H1 (cell line): ENCODE results near the gene CATSPERD. TPM values are rescaled to one million over a fixed set of nuclear protein-coding genes. Genes with fewer than 3 reads are reported as not detected.

Source experiments
- CTCF ChIA-PET: fragments of 300-600 bp; sonication (Branson Sonifier 250); formaldehyde crosslinking; loops from one replicate; lab custom pipeline; 2021; ENCODE audit not compliant: partially characterized antibody; lab: Charles Lee
- POLR2A ChIA-PET: fragments of 300-600 bp; sonication (Branson Sonifier 250); formaldehyde crosslinking; loops from one replicate; lab custom pipeline; 2021; ENCODE audit warnings: inconsistent platforms; ENCODE audit not compliant: partially characterized antibody; lab: Charles Lee
- DNase-seq, 2 experiments: peaks; one replicate each; pipeline versions ENCODE4 v3.0.0 to v3.0.0-alpha.2; 2010 to 2022; ENCODE audit warnings: low spot score in 2 of 2, low read depth in 1 of 2, mixed read lengths in 1 of 2
- FAIRE-seq: peaks from 2 replicates; lab custom pipeline; 2011; peaks lifted over from hg19 to GRCh38; lab: Jason Lieb, UNC
- H2AFZ ChIP-seq: 2 replicates; pipeline ENCODE4 v1.8.1; 2012; ENCODE audit warnings: low read length, inconsistent platforms
- H2AK5ac ChIP-seq: 2 replicates; pipeline ENCODE4 v1.6.1; 2013; ENCODE audit warnings: low read depth, low read length
- H2BK120ac ChIP-seq: replicated peaks from 2 replicates; pipeline ENCODE3; 2013; ENCODE audit warnings: low read depth, low read length, inconsistent platforms
- H2BK12ac ChIP-seq: 2 replicates; pipeline ENCODE4 v1.6.1; 2013; ENCODE audit warnings: low read depth, low read length
- H2BK15ac ChIP-seq: 2 replicates; pipeline ENCODE4 v1.6.1; 2013; ENCODE audit warnings: low read length
- H2BK20ac ChIP-seq: 2 replicates; pipeline ENCODE4 v1.6.1; 2013; ENCODE audit warnings: low read length
- H2BK5ac ChIP-seq: 2 replicates; pipeline ENCODE4 v1.6.1; 2013; ENCODE audit warnings: low read depth, low read length
- H3K14ac ChIP-seq: 2 replicates; pipeline ENCODE4 v1.6.1; 2013; ENCODE audit warnings: inconsistent platforms; ENCODE audit not compliant: insufficient read length
- H3K18ac ChIP-seq: 2 replicates; pipeline ENCODE4 v1.6.1; 2013; ENCODE audit warnings: low read length; ENCODE audit errors: extremely low read depth
- H3K23ac ChIP-seq: 2 replicates; pipeline ENCODE4 v1.6.1; 2013; ENCODE audit warnings: inconsistent platforms; ENCODE audit not compliant: insufficient read length
- H3K23me2 ChIP-seq: 2 replicates; pipeline ENCODE4 v1.6.1; 2013; ENCODE audit warnings: low read depth, low read length
- H3K27ac ChIP-seq: 2 replicates; pipeline ENCODE4 v1.6.1; 2011; ENCODE audit warnings: low read depth, low read length, inconsistent platforms
- H3K27me3 ChIP-seq, 4 experiments: replicated peaks in 1 of 4; 1 replicate in 1 of 4; 2 replicates in 3 of 4; pipeline versions ENCODE4 v1.6.1 to v1.8.1; 2011 to 2013; ENCODE audit warnings: low read length in 3 of 4, mild to moderate bottlenecking in 3 of 4, inconsistent platforms in 2 of 4, mixed read lengths in 2 of 4, moderate library complexity in 1 of 4; ENCODE audit not compliant: control insufficient read depth in 3 of 4, insufficient read depth in 3 of 4; ENCODE audit errors: extremely low read depth in 1 of 4
- H3K36me3 ChIP-seq, 4 experiments: 2 replicates each; pipeline versions ENCODE4 v1.6.1 to v1.8.1; 2011 to 2013; ENCODE audit warnings: mild to moderate bottlenecking in 4 of 4, low read length in 3 of 4, moderate library complexity in 2 of 4, control low read depth in 1 of 4, inconsistent platforms in 1 of 4; ENCODE audit not compliant: insufficient read depth in 4 of 4, control insufficient read depth in 2 of 4
- H3K4ac ChIP-seq: replicated peaks from 2 replicates; pipeline ENCODE3; 2013; ENCODE audit warnings: low read length, low read depth, mixed read lengths, inconsistent platforms; ENCODE audit not compliant: insufficient read length
- H3K4me1 ChIP-seq, 4 experiments: replicated peaks in 1 of 4; 1 replicate in 1 of 4; 2 replicates in 3 of 4; pipeline versions ENCODE4 v1.6.1 to v1.8.1; 2011 to 2013; ENCODE audit warnings: low read length in 3 of 4, inconsistent platforms in 2 of 4, mixed read lengths in 1 of 4; ENCODE audit not compliant: insufficient read depth in 4 of 4, control insufficient read depth in 3 of 4
- H3K4me2 ChIP-seq, 2 experiments: 2 replicates each; pipeline versions ENCODE4 v1.6.1 to v1.8.1; 2011 to 2013; ENCODE audit warnings: low read depth in 2 of 2, low read length in 2 of 2, control low read depth in 1 of 2, inconsistent platforms in 1 of 2, mild to moderate bottlenecking in 1 of 2; ENCODE audit not compliant: insufficient read depth in 1 of 2
- H3K4me3 ChIP-seq, 4 experiments: fragments of 200-600, 300-600 bp in 1 of 4; sonication (generic), shearing (Covaris generic), sonication (Bioruptor Twin) in 1 of 4; 2 replicates each; pipeline versions ENCODE4 v1.5.1 to v1.8.1; 2011 to 2016; ENCODE audit warnings: low read length in 4 of 4, low read depth in 3 of 4, control low read depth in 2 of 4, inconsistent platforms in 2 of 4, mild to moderate bottlenecking in 2 of 4, mixed read lengths in 1 of 4, moderate library complexity in 1 of 4; ENCODE audit not compliant: insufficient read depth in 2 of 4; ENCODE audit errors: extremely low read depth in 1 of 4
- H3K56ac ChIP-seq: replicated peaks from 2 replicates; pipeline ENCODE3; 2013; ENCODE audit warnings: low read depth, mild to moderate bottlenecking, mixed read lengths, low read length, inconsistent platforms; ENCODE audit not compliant: insufficient read length
- H3K79me1 ChIP-seq: 2 replicates; pipeline ENCODE4 v1.6.1; 2013; ENCODE audit warnings: low read depth, low read length, control low read depth
- H3K79me2 ChIP-seq, 2 experiments: 2 replicates each; pipeline versions ENCODE4 v1.6.1 to v1.8.1; 2012 to 2013; ENCODE audit warnings: low read length in 2 of 2, mild to moderate bottlenecking in 2 of 2, inconsistent platforms in 1 of 2; ENCODE audit not compliant: insufficient read depth in 2 of 2, control insufficient read depth in 1 of 2
- H3K9ac ChIP-seq, 4 experiments: replicated peaks in 1 of 4; 1 replicate in 1 of 4; 2 replicates in 3 of 4; pipeline versions ENCODE4 v1.6.1 to v1.8.1; 2011 to 2013; ENCODE audit warnings: low read depth in 3 of 4, low read length in 3 of 4, control low read depth in 2 of 4, mild to moderate bottlenecking in 2 of 4, moderate library complexity in 2 of 4, inconsistent platforms in 1 of 4; ENCODE audit errors: extremely low read depth in 1 of 4
- H3K9me3 ChIP-seq, 2 experiments: 2 replicates each; pipeline versions ENCODE4 v1.6.1 to v1.8.1; 2012 to 2013; ENCODE audit warnings: mild to moderate bottlenecking in 2 of 2, moderate library complexity in 2 of 2, control low read depth in 1 of 2, inconsistent platforms in 1 of 2, low read depth in 1 of 2, low read length in 1 of 2, mixed read lengths in 1 of 2; ENCODE audit not compliant: insufficient read depth in 2 of 2
- H4K20me1 ChIP-seq, 2 experiments: replicated peaks in 1 of 2; 2 replicates each; pipeline versions ENCODE3 to v1.8.1; 2011 to 2013; ENCODE audit warnings: inconsistent platforms in 2 of 2, low read length in 2 of 2, mild to moderate bottlenecking in 1 of 2; ENCODE audit not compliant: insufficient read depth in 2 of 2, control insufficient read depth in 1 of 2
- H4K5ac ChIP-seq: 2 replicates; pipeline ENCODE4 v1.6.1; 2013; ENCODE audit warnings: low read length, low read depth, mixed read lengths, inconsistent platforms; ENCODE audit not compliant: insufficient read length
- H4K8ac ChIP-seq: 2 replicates; pipeline ENCODE4 v1.8.0; 2013; ENCODE audit warnings: mild to moderate bottlenecking, moderate library complexity, low read length, inconsistent platforms; ENCODE audit not compliant: insufficient read depth; ENCODE audit errors: extremely low read depth
- H4K91ac ChIP-seq: replicated peaks from 2 replicates; pipeline ENCODE3; 2013; ENCODE audit warnings: low read length, mixed read lengths, inconsistent platforms; ENCODE audit not compliant: insufficient read length
- BACH1 ChIP-seq: IDR thresholded peaks from 2 replicates; pipeline ENCODE4 v1.6.1; 2012; ENCODE audit warnings: low read length, improper control_type of control experiment
- EP300 ChIP-seq, 2 experiments: IDR thresholded peaks; 1 replicate in 1 of 2; 2 replicates in 1 of 2; pipeline ENCODE4 v1.6.1; 2011 to 2012; ENCODE audit warnings: low read depth in 2 of 2, low read length in 2 of 2, mild to moderate bottlenecking in 2 of 2, borderline replicate concordance in 1 of 2, inconsistent platforms in 1 of 2, moderate library complexity in 1 of 2
- KDM4A ChIP-seq: IDR thresholded peaks from one replicate; pipeline ENCODE4 v1.7.1; 2012; ENCODE audit warnings: low read depth, mild to moderate bottlenecking, moderate library complexity, low read length, inconsistent platforms; ENCODE audit not compliant: severe bottlenecking
- MAFK ChIP-seq: IDR thresholded peaks from 2 replicates; pipeline ENCODE4 v1.6.1; 2012; ENCODE audit warnings: low read depth, mild to moderate bottlenecking, improper control_type of control experiment, low read length
- POLR2AphosphoS5 ChIP-seq: IDR thresholded peaks from 2 replicates; pipeline ENCODE4 v1.6.1; 2011; ENCODE audit warnings: low read depth, low read length
- SP1 ChIP-seq: IDR thresholded peaks from 2 replicates; pipeline ENCODE4 v1.6.1; 2011; ENCODE audit warnings: low read depth, low read length
- SRF ChIP-seq: IDR thresholded peaks from 2 replicates; pipeline ENCODE4 v1.6.1; 2011; ENCODE audit warnings: mild to moderate bottlenecking, low read depth, low read length, moderate library complexity
- WGBS, 2 experiments: shearing (Covaris generic) in 1 of 2; methylation state at CpG; one replicate each; pipeline versions ENCODE4 v1.1.6 to v1.1.7; 2013 to 2015; ENCODE audit warnings: low lambda C conversion rate in 2 of 2, mixed read lengths in 2 of 2, inconsistent platforms in 1 of 2, low coverage in 1 of 2, missing lambda C conversion rate in 1 of 2; ENCODE audit not compliant: insufficient replicate concordance in 2 of 2, insufficient coverage in 1 of 2, insufficient read length in 1 of 2; ENCODE audit errors: extremely low coverage in 1 of 2, missing lambda C conversion rate in 1 of 2; 5-methylcytosine and 5-hydroxymethylcytosine counted together
- polyA plus RNA-seq, 7 experiments: library from polyadenylated mRNA; depleted of rRNA in 3 of 7; stranded (reverse) in 5 of 7; unstranded in 2 of 7; fragments of >200 nt in 5 of 7; fragments of 200-250 nt in 2 of 7; gene quantifications; 1 replicate in 5 of 7; 2 replicates in 1 of 7; 4 replicates in 1 of 7; pipeline versions ENCODE4 v1.2.1 to v1.2.3, GENCODE V29; 2011 to 2013; ENCODE audit warnings: missing spikeins in 2 of 7, mixed read lengths in 2 of 7
- total RNA-seq: library from RNA; stranded (reverse); fragmentation: NEBNext Ultra II Directional; extraction: Animal tissue kit (Norgen Biotek cat#: 25700); gene quantifications from 2 replicates; pipeline ENCODE4 v1.2.1, GENCODE V29; 2021
- TF ChIP-seq, protein P1 (sequence below): IDR thresholded peaks from 2 replicates; pipeline ENCODE4 v1.6.1; 2012; ENCODE audit warnings: inconsistent platforms
- TF ChIP-seq, protein P2 (sequence below): IDR thresholded peaks from 2 replicates; pipeline ENCODE4 v1.6.1; 2012; ENCODE audit warnings: low read length, inconsistent platforms

Gene CATSPERD
- total and polyA plus RNA-seq, 2 of the 8 experiments (the other 6 are each of a cell fraction or from before 2014, with no cell fraction given) = 0.12 TPM; not detected in 1

DNA sequence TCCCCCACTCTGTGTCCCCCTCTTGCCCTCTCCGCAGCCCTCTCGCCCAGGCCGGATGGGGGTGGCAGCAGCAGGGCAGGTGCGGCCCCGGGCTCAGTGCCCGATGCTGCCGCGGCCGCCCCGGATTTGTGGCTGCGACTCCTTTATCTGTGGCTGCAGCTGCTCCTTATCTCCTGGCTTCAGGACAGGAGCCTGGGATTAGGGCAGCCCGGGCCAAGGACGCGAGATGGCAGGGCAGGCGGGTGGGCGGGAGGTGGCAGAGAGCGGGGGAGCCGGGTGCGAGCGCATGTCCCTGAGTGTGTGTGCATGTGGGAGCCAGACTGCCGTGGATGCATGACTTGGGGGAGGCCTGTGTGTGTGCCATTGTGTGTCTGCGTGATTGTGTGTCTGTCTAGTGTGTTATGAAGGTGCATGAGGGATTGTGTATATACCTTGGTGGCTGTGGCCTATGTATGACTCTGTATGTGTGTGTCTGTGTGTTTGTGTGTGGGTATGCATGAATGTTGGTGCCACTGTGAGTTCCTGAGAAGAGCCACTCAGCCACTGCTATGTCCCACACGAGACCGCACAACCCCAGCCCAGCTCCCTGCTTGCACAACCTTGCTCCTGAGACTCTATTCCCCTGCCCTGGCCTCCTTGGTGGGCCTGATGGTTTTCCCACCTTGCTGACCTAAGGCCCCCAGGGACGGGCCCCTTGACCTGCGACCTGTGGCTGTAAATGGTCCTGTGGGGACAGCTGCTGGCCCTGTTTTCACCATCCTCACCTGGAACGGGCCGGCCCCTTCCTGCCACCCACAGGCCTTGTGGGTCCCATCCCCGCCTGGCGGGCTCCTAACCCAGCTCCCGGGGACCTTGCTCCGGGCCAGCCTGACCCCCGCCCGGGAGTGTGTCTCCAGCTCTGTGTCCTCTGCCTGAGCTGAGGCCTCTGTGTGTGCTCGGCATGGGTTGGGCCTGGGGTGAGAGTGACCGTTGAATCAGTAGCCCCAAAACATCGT, 79.1 kb downstream of the CATSPERD start:
- peaks cover 3% of the 10 kb centered on the region for H3K23me2 ChIP-seq
- H3K4me1 ChIP-seq = peaks cover 0 to 13% (median 7%) of the 10 kb centered on the region in 4 experiments; a peak in 5 of 7 replicates
- no peak overlapping the region for H3K18ac ChIP-seq
- no peak overlapping the region for H4K5ac ChIP-seq
- H2AK5ac ChIP-seq = no peak overlapping the region
- H2BK20ac ChIP-seq = no peak overlapping the region
- no peak overlapping the region for H4K8ac ChIP-seq
- H3K27me3 ChIP-seq = peaks cover 2 to 15% (median 8%) of the 10 kb centered on the region in 4 experiments; a peak in 6 of 7 replicates
- H3K14ac ChIP-seq = no peak overlapping the region
- DNase-seq (no peak), FAIRE-seq (no peak)
- POLR2A ChIA-PET = interaction anchor here (1.0 to 3.0 kb wide), 4 partner anchors 8 to 108 kb away, joined by 3 to 12 read pairs (median 4); no protein-coding TSS in a partner anchor
- H3K79me1 ChIP-seq = no peaks in the 10 kb centered on the region
- H3K4me3 ChIP-seq = no peak overlapping the region
- H3K36me3 ChIP-seq = no peaks in the 10 kb centered on the region
- no peak overlapping the region for H3K4ac ChIP-seq
- H2BK12ac ChIP-seq = no peak overlapping the region
- H3K4me2 ChIP-seq = no peak overlapping the region
- H3K56ac ChIP-seq = no peak overlapping the region
- 85% methylated on average over 27 of the region's 37 CpGs; no CpG with 5 or more reads in 1 of the 2 experiments for WGBS, 2 experiments
- H4K91ac ChIP-seq = no peak overlapping the region
- no peak overlapping the region for H3K9ac ChIP-seq
- no peak overlapping the region for H2BK15ac ChIP-seq
- H3K9me3 ChIP-seq = no peaks in the 10 kb centered on the region
- no peak overlapping the region for H2BK120ac ChIP-seq
- no peak overlapping the region for H3K27ac ChIP-seq
- CTCF ChIA-PET = interaction anchor here (0.9 to 1.6 kb wide), 2 partner anchors 110 to 219 kb away, joined by 3 to 6 read pairs; partner anchors contain the start of gene RPL36
- no peak overlapping the region for H2AFZ ChIP-seq
- H3K79me2 ChIP-seq = no peaks in the 10 kb centered on the region
- H2BK5ac ChIP-seq = no peak overlapping the region
- peaks cover 0 to 3% of the 10 kb centered on the region in 2 experiments for H4K20me1 ChIP-seq
- H3K23ac ChIP-seq = no peak overlapping the region
- TF ChIP-seq SRF (no peak), MAFK (no peak), BACH1 (no peak), POLR2AphosphoS5 (no peak), KDM4A (no peak), SP1 (no peak), EP300 (IDR thresholded peaks at IDR 0.05; ENCODE audit: borderline replicate concordance in 1 of 2, low read depth in 2 of 2, low read length in 2 of 2) (no peak)
- TF ChIP-seq, protein P1, sequence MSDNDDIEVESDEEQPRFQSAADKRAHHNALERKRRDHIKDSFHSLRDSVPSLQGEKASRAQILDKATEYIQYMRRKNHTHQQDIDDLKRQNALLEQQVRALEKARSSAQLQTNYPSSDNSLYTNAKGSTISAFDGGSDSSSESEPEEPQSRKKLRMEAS = no peak
- TF ChIP-seq, protein P2, sequence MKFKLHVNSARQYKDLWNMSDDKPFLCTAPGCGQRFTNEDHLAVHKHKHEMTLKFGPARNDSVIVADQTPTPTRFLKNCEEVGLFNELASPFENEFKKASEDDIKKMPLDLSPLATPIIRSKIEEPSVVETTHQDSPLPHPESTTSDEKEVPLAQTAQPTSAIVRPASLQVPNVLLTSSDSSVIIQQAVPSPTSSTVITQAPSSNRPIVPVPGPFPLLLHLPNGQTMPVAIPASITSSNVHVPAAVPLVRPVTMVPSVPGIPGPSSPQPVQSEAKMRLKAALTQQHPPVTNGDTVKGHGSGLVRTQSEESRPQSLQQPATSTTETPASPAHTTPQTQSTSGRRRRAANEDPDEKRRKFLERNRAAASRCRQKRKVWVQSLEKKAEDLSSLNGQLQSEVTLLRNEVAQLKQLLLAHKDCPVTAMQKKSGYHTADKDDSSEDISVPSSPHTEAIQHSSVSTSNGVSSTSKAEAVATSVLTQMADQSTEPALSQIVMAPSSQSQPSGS = no peak
